H1 (cell line): ENCODE data around the gene KIAA1671.

Experiments used
- BRCA1 ChIP-seq: IDR thresholded peaks from 2 replicates; pipeline ENCODE4 v1.6.1; 2012; ENCODE audit warnings: low read depth, low read length, improper control_type of control experiment
- CBX5 ChIP-seq: fragments of 300-800, 300-1000 bp; sonication (generic); IDR thresholded peaks from 2 replicates; pipeline ENCODE4 v1.7.1; 2016; ENCODE audit warnings: antibody characterized with exemption, low read length, low read depth
- CEBPB ChIP-seq: IDR thresholded peaks from 2 replicates; pipeline ENCODE4 v1.6.1; 2012; ENCODE audit warnings: low read depth, low read length
- GABPA ChIP-seq: IDR thresholded peaks from 2 replicates; pipeline ENCODE4 v1.6.1; 2011; ENCODE audit warnings: mild to moderate bottlenecking, low read length, moderate library complexity, borderline replicate concordance; ENCODE audit not compliant: insufficient read depth
- TAF1 ChIP-seq: IDR thresholded peaks from 2 replicates; pipeline ENCODE4 v1.6.1; 2011; ENCODE audit warnings: mild to moderate bottlenecking, low read depth, low read length
- TCF12 ChIP-seq: IDR thresholded peaks from 2 replicates; pipeline ENCODE4 v1.6.1; 2011; ENCODE audit warnings: low read depth, mild to moderate bottlenecking, low read length
- TF ChIP-seq, protein P1 (sequence below), 3 experiments: IDR thresholded peaks; 1 replicate in 2 of 3; 2 replicates in 1 of 3; pipeline versions ENCODE4 v1.5.1 to v1.6.1; 2011; ENCODE audit warnings: low read length in 3 of 3, mild to moderate bottlenecking in 3 of 3, inconsistent platforms in 2 of 3, low read depth in 1 of 3, moderate library complexity in 1 of 3; ENCODE audit not compliant: insufficient read depth in 1 of 3; ENCODE audit errors: control extremely low read depth in 1 of 3

DNA sequence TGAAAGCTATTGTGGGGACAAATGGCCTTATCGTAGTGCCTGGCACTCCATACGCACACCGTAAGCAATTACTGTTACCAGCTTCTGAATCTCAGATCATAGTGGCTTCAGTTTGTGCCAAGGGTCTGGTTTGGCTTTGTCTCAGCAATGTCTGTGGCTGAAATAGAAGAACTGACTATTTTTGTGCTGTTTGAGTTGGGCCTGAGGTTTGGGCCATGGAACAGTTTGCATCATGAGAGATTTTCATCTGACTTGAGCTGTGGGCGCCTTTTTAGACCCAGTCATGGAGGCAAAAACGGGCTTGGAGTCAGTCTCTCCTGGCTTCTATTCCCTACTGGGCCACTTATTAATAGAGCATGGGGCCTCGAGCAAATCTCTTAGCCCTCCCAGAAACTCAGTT is 126.1 kb downstream of the KIAA1671 start:
- TF ChIP-seq TCF12 (no peak), CBX5 (no peak), TAF1 (no peak), CEBPB (no peak), BRCA1 (no peak), GABPA (no peak)
- TF ChIP-seq, protein P1, sequence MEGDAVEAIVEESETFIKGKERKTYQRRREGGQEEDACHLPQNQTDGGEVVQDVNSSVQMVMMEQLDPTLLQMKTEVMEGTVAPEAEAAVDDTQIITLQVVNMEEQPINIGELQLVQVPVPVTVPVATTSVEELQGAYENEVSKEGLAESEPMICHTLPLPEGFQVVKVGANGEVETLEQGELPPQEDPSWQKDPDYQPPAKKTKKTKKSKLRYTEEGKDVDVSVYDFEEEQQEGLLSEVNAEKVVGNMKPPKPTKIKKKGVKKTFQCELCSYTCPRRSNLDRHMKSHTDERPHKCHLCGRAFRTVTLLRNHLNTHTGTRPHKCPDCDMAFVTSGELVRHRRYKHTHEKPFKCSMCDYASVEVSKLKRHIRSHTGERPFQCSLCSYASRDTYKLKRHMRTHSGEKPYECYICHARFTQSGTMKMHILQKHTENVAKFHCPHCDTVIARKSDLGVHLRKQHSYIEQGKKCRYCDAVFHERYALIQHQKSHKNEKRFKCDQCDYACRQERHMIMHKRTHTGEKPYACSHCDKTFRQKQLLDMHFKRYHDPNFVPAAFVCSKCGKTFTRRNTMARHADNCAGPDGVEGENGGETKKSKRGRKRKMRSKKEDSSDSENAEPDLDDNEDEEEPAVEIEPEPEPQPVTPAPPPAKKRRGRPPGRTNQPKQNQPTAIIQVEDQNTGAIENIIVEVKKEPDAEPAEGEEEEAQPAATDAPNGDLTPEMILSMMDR (IDR thresholded peaks at IDR 0.05; ENCODE audit: control extremely low read depth in 1 of 3, insufficient read depth in 1 of 3, low read depth in 1 of 3, low read length in 3 of 3): no peak
